Subcutaneous adipose tissue (tissue), 4 donors: ENCODE measurements around the gene PABPC1L. TPM values are rescaled to one million over a fixed set of nuclear protein-coding genes. Genes with fewer than 3 reads are reported as not detected.

Source experiments
- total RNA-seq, 4 donors: library from RNA; depleted of rRNA; stranded (reverse); fragments of >200 nt; gene quantifications; one replicate each; pipeline ENCODE4 v1.1.0, GENCODE V29; 2016
- TF ChIP-seq, protein P1 (sequence below): fragments of 450-650 bp; IDR thresholded peaks from one replicate; pipeline ENCODE4 v1.5.1; 2016; ENCODE audit warnings: low read depth, mild to moderate bottlenecking, control low read depth, antibody characterized with exemption, moderate library complexity

The PABPC1L gene
- total RNA-seq = 1 to 10 TPM; 5.5 to 8.5 (median 6.9) TPM

DNA sequence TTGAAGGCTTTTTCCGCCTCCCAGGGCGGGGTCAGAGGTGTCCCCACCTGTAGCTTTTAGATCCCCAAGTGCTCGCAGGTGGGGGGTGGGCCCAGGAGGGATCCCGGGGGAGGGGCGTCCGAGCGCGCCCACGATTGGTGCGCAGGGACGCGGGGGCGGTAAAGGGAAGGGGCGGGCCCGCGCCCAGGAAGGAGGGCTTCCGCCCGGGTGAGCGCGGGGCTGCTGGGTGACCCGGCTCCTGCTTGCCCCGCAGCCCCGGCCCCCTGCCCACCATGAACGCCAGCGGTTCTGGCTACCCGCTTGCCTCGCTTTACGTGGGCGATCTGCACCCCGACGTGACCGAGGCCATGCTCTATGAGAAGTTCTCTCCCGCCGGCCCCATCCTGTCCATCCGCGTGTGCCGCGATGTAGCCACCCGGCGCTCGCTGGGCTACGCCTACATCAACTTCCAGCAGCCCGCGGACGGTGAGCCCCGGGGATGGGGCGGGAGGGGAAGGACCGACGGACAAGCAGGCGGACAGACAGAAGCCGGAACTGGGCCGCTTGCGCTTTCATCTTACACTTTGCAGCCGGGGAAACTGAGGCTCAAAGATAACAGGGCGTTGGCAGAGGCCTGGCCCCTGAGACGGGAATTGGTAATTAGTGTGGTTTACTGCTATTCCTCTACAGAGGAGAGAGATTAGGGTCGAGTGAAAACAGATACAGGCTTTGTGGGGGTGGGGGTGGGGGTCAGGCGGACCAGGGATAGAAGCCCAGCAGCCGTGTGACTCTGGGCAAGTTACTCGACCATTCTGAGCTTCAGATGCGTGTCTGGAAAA is at the start of gene PABPC1L:
TSS of gene PABPC1L (plus strand) at position 189 of the 818 bp plus-strand sequence. CDS start at position 273, 84 bp downstream.
- TF ChIP-seq, protein P1, sequence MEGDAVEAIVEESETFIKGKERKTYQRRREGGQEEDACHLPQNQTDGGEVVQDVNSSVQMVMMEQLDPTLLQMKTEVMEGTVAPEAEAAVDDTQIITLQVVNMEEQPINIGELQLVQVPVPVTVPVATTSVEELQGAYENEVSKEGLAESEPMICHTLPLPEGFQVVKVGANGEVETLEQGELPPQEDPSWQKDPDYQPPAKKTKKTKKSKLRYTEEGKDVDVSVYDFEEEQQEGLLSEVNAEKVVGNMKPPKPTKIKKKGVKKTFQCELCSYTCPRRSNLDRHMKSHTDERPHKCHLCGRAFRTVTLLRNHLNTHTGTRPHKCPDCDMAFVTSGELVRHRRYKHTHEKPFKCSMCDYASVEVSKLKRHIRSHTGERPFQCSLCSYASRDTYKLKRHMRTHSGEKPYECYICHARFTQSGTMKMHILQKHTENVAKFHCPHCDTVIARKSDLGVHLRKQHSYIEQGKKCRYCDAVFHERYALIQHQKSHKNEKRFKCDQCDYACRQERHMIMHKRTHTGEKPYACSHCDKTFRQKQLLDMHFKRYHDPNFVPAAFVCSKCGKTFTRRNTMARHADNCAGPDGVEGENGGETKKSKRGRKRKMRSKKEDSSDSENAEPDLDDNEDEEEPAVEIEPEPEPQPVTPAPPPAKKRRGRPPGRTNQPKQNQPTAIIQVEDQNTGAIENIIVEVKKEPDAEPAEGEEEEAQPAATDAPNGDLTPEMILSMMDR = no peak

DNA sequence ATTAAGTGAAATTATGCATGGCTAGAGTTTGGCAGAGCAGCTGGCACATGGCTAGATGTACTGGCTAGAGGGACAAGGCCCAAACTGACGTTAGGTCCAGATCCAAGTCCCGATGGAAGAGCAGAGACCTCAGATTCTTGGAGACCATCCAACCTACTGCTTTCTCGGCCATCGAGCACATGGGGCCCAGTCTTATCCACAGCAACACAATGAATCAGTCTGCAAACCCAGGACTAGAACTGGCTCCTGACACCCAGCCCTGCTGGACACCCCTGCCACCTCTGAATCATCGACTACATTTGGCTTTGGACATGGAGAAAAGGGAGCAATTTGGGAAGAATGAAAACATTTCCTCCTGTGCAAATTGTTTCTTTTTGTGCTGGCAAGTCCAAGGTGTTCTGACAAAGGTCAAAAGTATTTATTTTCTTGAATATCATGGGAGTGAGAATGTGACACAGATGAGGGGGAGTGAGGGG is 48.3 kb upstream of the PABPC1L start:
- TF ChIP-seq, protein P1 = no peak

DNA sequence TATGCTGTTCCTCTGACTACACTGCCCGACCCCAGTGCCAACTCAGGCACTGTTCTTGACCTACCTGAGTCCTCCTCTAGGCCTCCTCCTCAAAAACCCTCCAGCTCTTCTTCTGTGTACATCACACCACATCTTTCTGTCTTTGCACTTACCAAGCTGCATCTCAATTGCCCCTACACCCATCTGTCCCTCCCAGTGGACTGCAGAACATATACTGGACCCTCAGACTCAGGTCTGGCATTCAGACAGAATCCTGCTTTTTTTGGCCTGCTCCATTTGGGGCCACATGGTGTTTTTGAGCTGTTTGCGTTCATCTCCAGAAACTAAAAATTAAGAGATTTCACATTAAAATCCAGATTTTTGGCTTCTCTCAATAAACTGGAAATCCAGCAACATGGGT is 47.6 kb upstream of the PABPC1L start:
- TF ChIP-seq, protein P1 = no peak

DNA sequence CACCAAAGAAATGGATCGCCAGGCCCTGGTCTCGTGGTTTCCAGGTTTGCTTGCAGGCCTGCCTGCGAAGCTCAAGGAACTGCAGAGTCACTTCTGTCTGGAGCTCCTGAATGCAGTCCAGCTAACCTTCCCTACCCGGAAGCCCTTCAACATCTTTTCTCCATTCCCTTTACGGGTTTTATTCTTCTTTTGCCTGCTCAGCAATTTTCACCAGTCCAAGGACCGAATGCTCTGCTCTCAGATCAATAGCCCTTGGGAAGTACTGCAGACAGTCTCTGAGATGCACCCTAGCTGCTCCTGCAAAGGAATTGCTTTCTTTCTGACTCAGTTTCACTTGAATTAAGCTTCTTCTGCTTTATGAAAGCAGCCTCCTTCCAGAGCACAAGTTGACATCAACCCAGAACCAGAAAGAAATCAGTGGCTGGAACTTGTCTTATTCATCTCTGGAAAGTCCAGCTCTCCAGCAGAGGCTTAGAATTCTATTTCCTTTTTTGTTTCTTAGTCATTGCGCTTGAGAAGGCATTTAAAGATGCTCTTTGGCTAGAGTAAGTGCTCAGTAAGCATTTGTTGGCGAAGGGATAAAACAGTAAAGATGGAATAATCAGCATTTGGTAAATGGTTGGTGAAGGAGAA is 43.0 kb upstream of the PABPC1L start:
- TF ChIP-seq, protein P1 = no peak

DNA sequence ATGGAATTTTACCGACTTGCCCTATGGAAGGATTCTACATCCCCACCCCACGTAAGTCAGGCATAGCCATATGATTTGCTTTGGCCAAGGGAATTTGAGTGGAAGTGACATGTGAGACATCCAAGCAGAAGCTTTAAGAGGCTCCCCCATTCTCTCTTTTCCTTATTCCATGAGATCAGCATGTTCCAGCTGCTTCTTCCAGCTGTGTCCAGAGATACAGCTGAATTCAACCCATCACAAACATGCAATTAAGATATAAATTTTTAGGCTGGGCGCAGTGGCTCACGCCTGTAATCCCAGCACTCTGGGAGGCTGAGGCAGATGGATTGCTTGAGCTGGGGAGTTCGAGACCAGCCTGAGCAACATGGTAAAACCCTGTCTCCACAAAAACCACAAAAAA is 40.4 kb upstream of the PABPC1L start:
- TF ChIP-seq, protein P1 = no peak

DNA sequence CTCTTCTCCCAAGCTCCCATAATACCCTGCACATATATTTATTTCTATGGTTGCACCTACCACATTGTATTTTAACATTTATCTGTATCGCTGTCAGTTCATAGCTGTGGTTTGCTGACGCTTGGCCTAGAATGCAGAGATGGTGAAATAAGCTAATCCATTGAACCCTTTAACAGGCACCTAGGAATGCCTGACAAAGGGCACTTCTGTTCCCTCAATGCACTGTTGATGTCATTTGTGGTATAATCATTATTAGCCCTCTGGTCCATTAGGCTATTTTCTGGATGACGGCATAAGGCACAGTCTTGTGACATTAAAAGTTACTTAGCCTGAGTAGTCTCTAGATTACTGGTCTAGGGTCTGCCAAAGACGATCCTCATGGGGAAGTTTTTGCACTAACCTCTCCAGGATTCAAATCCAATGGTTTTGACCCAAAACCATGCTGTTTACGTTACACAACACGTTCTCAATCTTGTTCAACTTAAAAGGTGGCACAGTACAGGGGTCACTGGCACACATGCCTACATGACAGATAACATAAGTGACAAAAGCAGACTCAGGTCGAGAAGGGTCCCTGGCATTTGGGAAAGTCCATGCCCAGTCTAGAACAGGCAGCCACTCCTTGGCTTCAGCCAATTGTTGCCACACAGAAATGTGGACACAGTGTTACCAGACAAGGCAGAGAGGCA is 26.5 kb upstream of the PABPC1L start:
- TF ChIP-seq, protein P1 = no peak

DNA sequence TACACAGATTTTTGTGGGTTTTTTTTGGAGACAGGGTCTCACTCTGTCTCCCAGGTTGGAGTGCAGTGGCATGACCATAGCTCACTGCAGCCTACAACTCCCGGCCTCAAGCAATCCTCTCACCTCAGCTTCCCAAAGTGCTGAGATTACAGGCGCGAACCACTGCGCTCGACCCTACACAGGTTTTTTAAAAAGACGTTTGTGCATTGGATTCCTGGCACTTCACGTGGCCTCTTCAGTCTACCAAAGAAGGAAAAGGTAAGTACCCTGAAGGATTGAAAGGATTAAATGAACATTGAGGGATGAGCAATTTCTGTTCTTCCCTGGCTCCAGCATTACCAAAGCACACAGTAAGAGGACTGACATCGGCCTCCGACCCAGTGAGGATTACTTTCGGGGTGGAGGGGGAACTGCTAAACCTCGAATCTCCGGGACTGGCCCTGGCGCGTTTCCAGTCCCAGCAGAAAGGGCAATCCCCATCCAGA is 24.9 kb upstream of the PABPC1L start:
- TF ChIP-seq, protein P1 = no peak
